K562 (cell line): Measurements from ENCODE around the gene TMEM222. TPM values are rescaled to one million over a fixed set of nuclear protein-coding genes. Genes with fewer than 3 reads are reported as not detected.

Source experiments
- CBFA2T3 ChIP-seq: fragments of 450-650 bp; IDR thresholded peaks from 2 replicates; pipeline ENCODE4 v1.6.1; 2017
- CC2D1A ChIP-seq: fragments of 450-650 bp; IDR thresholded peaks from 2 replicates; pipeline ENCODE4 v1.6.1; 2017; ENCODE audit warnings: mild to moderate bottlenecking
- CTBP1 ChIP-seq: fragments of 450-650 bp; IDR thresholded peaks from 2 replicates; pipeline ENCODE4 v1.6.1; 2016; ENCODE audit warnings: borderline replicate concordance
- FOS ChIP-seq: IDR thresholded peaks from 3 replicates; pipeline ENCODE4 v1.6.1; 2011; ENCODE audit not compliant: insufficient read length; ENCODE audit errors: extremely low read depth
- FOXA3 ChIP-seq, 2 experiments: fragments of 450-650 bp in 1 of 2; sonication (generic) in 1 of 2; formaldehyde crosslinking; IDR thresholded peaks in 1 of 2; conservative IDR thresholded peaks in 1 of 2; 2 replicates each; pipeline versions ENCODE4 v1.4.0 to v1.8.0; 2020 to 2022; ENCODE audit warnings: mild to moderate bottlenecking in 2 of 2, missing genetic modification reagents in 1 of 2
- GABPB2 ChIP-seq: fragments of 250-450 bp; sonication (Bioruptor Pico); conservative IDR thresholded peaks from 2 replicates; pipeline ENCODE4 v1.5.1; 2021; ENCODE audit warnings: mild to moderate bottlenecking
- JUND ChIP-seq, 2 experiments: IDR thresholded peaks; 2 replicates in 1 of 2; 3 replicates in 1 of 2; pipeline ENCODE4 v1.6.1; 2011; ENCODE audit warnings: borderline replicate concordance in 2 of 2, low read depth in 2 of 2, low read length in 2 of 2, improper control_type of control experiment in 1 of 2, missing biosample characterization in 1 of 2, missing genetic modification characterization in 1 of 2, missing genetic modification reagents in 1 of 2
- MTA3 ChIP-seq: fragments of 450-650 bp; formaldehyde crosslinking; IDR thresholded peaks from 2 replicates; pipeline ENCODE4 v1.6.1; 2017; ENCODE audit warnings: mild to moderate bottlenecking, borderline replicate concordance
- MYNN ChIP-seq, 2 experiments: sonication (generic); formaldehyde crosslinking in 1 of 2; IDR thresholded peaks; 2 replicates each; pipeline versions ENCODE4 v1.5.0 to v1.6.1; 2016 to 2020; ENCODE audit warnings: antibody characterized with exemption in 1 of 2, missing genetic modification reagents in 1 of 2
- NFIC ChIP-seq: fragments of 450-650 bp; IDR thresholded peaks from 2 replicates; pipeline ENCODE4 v1.6.1; 2017; ENCODE audit warnings: mild to moderate bottlenecking, inconsistent platforms
- SMC3 ChIP-seq: conservative IDR thresholded peaks from 2 replicates; pipeline ENCODE4 v1.6.1; 2011; ENCODE audit warnings: low read depth, low read length, improper control_type of control experiment; ENCODE audit not compliant: insufficient read depth
- ZNF408 ChIP-seq: fragments of 250-450 bp; sonication (Bioruptor Pico); IDR thresholded peaks from 2 replicates; pipeline ENCODE4 v1.4.0; 2020; ENCODE audit warnings: low read depth, mild to moderate bottlenecking, moderate library complexity
- polyA plus RNA-seq, 8 experiments: library from polyadenylated mRNA; depleted of rRNA in 4 of 8; stranded (reverse) in 5 of 8; unstranded in 3 of 8; fragments of >200 nt; fragmentation: Nextera tagmentation in 2 of 8; fragmentation: Illumina TruSeq in 1 of 8; extraction: Ambion mirVana in 2 of 8; extraction: Trizol in 1 of 8; gene quantifications; 2 replicates each; pipeline versions ENCODE4 v1.2.1 to v1.2.3, GENCODE V29; 2011 to 2014; ENCODE audit warnings: inconsistent platforms in 1 of 8, missing spikeins in 1 of 8
- total RNA-seq, 7 experiments: library from RNA; depleted of rRNA in 6 of 7; stranded (reverse); fragments of >200 nt in 6 of 7; fragmentation: Illumina TruSeq in 2 of 7; extraction: Trizol in 2 of 7; gene quantifications; 2 replicates each; pipeline versions ENCODE4 v1.2.1 to v1.2.3, GENCODE V29; 2011 to 2021; ENCODE audit warnings: low replicate concordance in 1 of 7
- TF ChIP-seq, protein P1 (sequence below): fragments of 450-650 bp; formaldehyde crosslinking; IDR thresholded peaks from 2 replicates; pipeline ENCODE4 v1.4.0; 2020; ENCODE audit warnings: mild to moderate bottlenecking, moderate library complexity
- TF ChIP-seq, protein P2 (sequence below): sonication (generic); formaldehyde crosslinking; IDR thresholded peaks from 2 replicates; pipeline ENCODE4 v1.8.0; 2022; ENCODE audit warnings: mild to moderate bottlenecking, missing genetic modification reagents, borderline replicate concordance
- TF ChIP-seq, protein P3 (sequence below): fragments of 150-350 bp; conservative IDR thresholded peaks from 2 replicates; pipeline ENCODE4 v1.6.1; 2014; ENCODE audit warnings: low read length
- TF ChIP-seq, protein P4 (sequence below): fragments of 450-650 bp; IDR thresholded peaks from 2 replicates; pipeline ENCODE4 v1.6.1; 2017; ENCODE audit warnings: mild to moderate bottlenecking, moderate library complexity

The TMEM222 gene
- total and polyA plus RNA-seq, 9 of the 15 experiments (the other 6 are each of a cell fraction or from before 2014, with no cell fraction given): 6.9 to 48.0 (median 32.8) TPM

DNA sequence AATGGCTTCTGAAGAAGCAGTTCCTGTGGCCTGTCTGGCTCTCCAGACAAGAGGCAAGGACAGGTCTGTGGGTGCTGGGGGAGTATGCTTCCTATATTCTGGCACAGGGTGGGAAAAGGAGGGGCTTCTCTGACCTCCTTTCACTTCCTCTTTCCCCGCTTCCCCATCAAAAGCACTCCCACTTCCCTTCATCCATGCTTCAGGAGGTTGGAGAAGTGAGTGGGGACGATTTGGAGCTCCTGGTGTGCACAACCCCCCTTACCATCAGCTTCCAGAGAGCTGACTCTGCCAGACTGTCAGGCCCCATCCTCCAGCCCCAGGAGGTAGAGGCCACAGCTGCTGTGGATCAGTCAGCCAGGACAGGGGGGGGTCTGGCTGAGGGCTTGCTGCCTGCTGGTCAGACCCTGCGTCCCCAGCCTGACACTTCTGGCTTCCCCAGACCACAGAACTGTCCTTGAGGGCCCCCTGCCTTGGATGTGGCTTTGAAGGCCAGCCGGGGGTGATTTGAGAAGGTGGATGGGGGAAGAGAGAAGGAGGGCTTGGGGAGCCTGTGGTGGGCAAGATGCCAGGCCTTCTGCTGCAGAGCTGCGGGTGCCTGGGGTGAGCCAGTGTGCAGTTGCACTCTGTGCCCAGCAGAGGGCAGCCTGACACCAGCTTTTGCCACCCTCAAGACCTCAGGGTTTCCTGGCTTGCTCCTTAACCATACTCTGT is 21.5 kb upstream of the TMEM222 start (continued):
- TF ChIP-seq, protein P1, sequence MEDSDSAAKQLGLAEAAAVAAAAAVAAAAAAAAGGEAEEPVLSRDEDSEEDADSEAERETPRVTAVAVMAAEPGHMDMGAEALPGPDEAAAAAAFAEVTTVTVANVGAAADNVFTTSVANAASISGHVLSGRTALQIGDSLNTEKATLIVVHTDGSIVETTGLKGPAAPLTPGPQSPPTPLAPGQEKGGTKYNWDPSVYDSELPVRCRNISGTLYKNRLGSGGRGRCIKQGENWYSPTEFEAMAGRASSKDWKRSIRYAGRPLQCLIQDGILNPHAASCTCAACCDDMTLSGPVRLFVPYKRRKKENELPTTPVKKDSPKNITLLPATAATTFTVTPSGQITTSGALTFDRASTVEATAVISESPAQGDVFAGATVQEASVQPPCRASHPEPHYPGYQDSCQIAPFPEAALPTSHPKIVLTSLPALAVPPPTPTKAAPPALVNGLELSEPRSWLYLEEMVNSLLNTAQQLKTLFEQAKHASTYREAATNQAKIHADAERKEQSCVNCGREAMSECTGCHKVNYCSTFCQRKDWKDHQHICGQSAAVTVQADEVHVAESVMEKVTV: peak; percentile 92
- peak in 1 of 2 experiments; percentile 79; a peak in 2 of 4 replicates for TF ChIP-seq FOXA3 (CRISPR knock-in tag; conservative IDR thresholded peaks at IDR 0.05 in 1 of 2, IDR thresholded peaks at IDR 0.05 in 1 of 2)
- TF ChIP-seq MYNN (IDR thresholded peaks at IDR 0.05): peak; percentile 21; the same call in 1 of the 2 replicates
- no peak for TF ChIP-seq MYNN (CRISPR knock-in tag; IDR thresholded peaks at IDR 0.05)
- TF ChIP-seq ZNF408 (CRISPR knock-in tag): no peak
- peak; percentile 99 for TF ChIP-seq SMC3
- TF ChIP-seq MTA3: peak; percentile 52; the same call in 1 of the 2 replicates
- TF ChIP-seq, protein P2, sequence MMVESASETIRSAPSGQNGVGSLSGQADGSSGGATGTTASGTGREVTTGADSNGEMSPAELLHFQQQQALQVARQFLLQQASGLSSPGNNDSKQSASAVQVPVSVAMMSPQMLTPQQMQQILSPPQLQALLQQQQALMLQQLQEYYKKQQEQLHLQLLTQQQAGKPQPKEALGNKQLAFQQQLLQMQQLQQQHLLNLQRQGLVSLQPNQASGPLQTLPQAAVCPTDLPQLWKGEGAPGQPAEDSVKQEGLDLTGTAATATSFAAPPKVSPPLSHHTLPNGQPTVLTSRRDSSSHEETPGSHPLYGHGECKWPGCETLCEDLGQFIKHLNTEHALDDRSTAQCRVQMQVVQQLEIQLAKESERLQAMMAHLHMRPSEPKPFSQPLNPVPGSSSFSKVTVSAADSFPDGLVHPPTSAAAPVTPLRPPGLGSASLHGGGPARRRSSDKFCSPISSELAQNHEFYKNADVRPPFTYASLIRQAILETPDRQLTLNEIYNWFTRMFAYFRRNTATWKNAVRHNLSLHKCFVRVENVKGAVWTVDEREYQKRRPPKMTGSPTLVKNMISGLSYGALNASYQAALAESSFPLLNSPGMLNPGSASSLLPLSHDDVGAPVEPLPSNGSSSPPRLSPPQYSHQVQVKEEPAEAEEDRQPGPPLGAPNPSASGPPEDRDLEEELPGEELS (CRISPR knock-in tag): no peak
- peak; percentile 50; the same call in 1 of the 2 replicates for TF ChIP-seq JUND (IDR thresholded peaks at IDR 0.05; ENCODE audit: borderline replicate concordance, low read depth, low read length)
- TF ChIP-seq JUND (tag; IDR thresholded peaks at IDR 0.05; ENCODE audit: borderline replicate concordance, low read depth, low read length): no peak; the same call in 2 of the 3 replicates
- peak; percentile 97 for TF ChIP-seq NFIC
- peak; percentile 42; the same call in 1 of the 2 replicates for TF ChIP-seq CTBP1
- TF ChIP-seq, protein P3, sequence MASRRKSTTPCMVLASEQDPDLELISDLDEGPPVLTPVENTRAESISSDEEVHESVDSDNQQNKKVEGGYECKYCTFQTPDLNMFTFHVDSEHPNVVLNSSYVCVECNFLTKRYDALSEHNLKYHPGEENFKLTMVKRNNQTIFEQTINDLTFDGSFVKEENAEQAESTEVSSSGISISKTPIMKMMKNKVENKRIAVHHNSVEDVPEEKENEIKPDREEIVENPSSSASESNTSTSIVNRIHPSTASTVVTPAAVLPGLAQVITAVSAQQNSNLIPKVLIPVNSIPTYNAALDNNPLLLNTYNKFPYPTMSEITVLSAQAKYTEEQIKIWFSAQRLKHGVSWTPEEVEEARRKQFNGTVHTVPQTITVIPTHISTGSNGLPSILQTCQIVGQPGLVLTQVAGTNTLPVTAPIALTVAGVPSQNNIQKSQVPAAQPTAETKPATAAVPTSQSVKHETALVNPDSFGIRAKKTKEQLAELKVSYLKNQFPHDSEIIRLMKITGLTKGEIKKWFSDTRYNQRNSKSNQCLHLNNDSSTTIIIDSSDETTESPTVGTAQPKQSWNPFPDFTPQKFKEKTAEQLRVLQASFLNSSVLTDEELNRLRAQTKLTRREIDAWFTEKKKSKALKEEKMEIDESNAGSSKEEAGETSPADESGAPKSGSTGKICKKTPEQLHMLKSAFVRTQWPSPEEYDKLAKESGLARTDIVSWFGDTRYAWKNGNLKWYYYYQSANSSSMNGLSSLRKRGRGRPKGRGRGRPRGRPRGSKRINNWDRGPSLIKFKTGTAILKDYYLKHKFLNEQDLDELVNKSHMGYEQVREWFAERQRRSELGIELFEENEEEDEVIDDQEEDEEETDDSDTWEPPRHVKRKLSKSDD: peak; percentile 39; the same call in 1 of the 2 replicates
- TF ChIP-seq FOS: no peak
- TF ChIP-seq GABPB2 (CRISPR knock-in tag): no peak
- TF ChIP-seq, protein P4, sequence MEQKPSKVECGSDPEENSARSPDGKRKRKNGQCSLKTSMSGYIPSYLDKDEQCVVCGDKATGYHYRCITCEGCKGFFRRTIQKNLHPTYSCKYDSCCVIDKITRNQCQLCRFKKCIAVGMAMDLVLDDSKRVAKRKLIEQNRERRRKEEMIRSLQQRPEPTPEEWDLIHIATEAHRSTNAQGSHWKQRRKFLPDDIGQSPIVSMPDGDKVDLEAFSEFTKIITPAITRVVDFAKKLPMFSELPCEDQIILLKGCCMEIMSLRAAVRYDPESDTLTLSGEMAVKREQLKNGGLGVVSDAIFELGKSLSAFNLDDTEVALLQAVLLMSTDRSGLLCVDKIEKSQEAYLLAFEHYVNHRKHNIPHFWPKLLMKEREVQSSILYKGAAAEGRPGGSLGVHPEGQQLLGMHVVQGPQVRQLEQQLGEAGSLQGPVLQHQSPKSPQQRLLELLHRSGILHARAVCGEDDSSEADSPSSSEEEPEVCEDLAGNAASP: no peak
- TF ChIP-seq CC2D1A: peak; percentile 89
- TF ChIP-seq CBFA2T3: no peak
